WTC11 (cell line): ENCODE data around the gene PCTP. TPM values are rescaled to one million over a fixed set of nuclear protein-coding genes. Genes with fewer than 3 reads are reported as not detected.
A peak's percentile ranks its signal among the peaks of the same experiment; 100 is the strongest.

ENCODE experiments used
- ATAC-seq: fragments of 200-7000 bp; cut with Tn5 transposase; 2 replicates; pipeline ENCODE4 v1.10.0; 2021; ENCODE audit warnings: mild to moderate bottlenecking, moderate library complexity
- CTCF ChIA-PET: fragments of 300-600 bp; sonication (Branson Sonifier 250); formaldehyde crosslinking; loops from one replicate; lab custom pipeline; 2021; ENCODE audit warnings: antibody characterized with exemption; lab: Charles Lee
- POLR2A ChIA-PET: fragments of 350-600 bp; sonication (Branson Sonifier 250); formaldehyde crosslinking; loops from one replicate; lab custom pipeline; 2021; ENCODE audit warnings: antibody characterized with exemption; lab: Charles Lee
- DNase-seq: peaks from one replicate; pipeline ENCODE4 v3.0.0; 2021; ENCODE audit warnings: low spot score
- H3K27ac Mint-ChIP-seq: 2 replicates; pipeline ENCODE4 v1.8.0; 2021; ENCODE audit warnings: mixed read lengths
- H3K27me3 Mint-ChIP-seq: 2 replicates; pipeline ENCODE4 v1.8.0; 2021; ENCODE audit warnings: low read depth, mild to moderate bottlenecking, moderate library complexity, mixed read lengths
- H3K36me3 Mint-ChIP-seq: 2 replicates; pipeline ENCODE4 v1.8.0; 2021; ENCODE audit warnings: mixed read lengths
- H3K4me1 Mint-ChIP-seq: 2 replicates; pipeline ENCODE4 v1.8.0; 2022; ENCODE audit warnings: mixed read lengths
- H3K4me3 Mint-ChIP-seq: 2 replicates; pipeline ENCODE4 v1.8.0; 2021; ENCODE audit warnings: mild to moderate bottlenecking, moderate library complexity, mixed read lengths
- H3K9me3 Mint-ChIP-seq: 2 replicates; pipeline ENCODE4 v1.8.0; 2021; ENCODE audit warnings: mixed read lengths
- ATF3 ChIP-seq: sonication (generic); formaldehyde crosslinking; conservative IDR thresholded peaks from 2 replicates; pipeline ENCODE4 v1.8.1; 2022; ENCODE audit warnings: mild to moderate bottlenecking, missing genetic modification reagents
- ATF6 ChIP-seq: sonication (generic); formaldehyde crosslinking; IDR thresholded peaks from 2 replicates; pipeline ENCODE4 v1.8.1; 2023; ENCODE audit warnings: mild to moderate bottlenecking, missing genetic modification reagents
- CREB1 ChIP-seq: sonication (generic); formaldehyde crosslinking; IDR thresholded peaks from 2 replicates; pipeline ENCODE4 v1.8.0; 2023; ENCODE audit warnings: mild to moderate bottlenecking, missing genetic modification reagents
- ELF4 ChIP-seq: sonication (generic); formaldehyde crosslinking; IDR thresholded peaks from 2 replicates; pipeline ENCODE4 v1.8.1; 2022; ENCODE audit warnings: low read depth, mild to moderate bottlenecking, moderate library complexity, missing genetic modification reagents
- FOXK1 ChIP-seq: sonication (generic); formaldehyde crosslinking; IDR thresholded peaks from 2 replicates; pipeline ENCODE4 v1.8.0; 2022; ENCODE audit warnings: mild to moderate bottlenecking, moderate library complexity, missing genetic modification reagents
- FOXP1 ChIP-seq: sonication (generic); formaldehyde crosslinking; IDR thresholded peaks from 2 replicates; pipeline ENCODE4 v1.8.0; 2022; ENCODE audit warnings: missing genetic modification reagents, mild to moderate bottlenecking, moderate library complexity, borderline replicate concordance
- GRHL2 ChIP-seq: fragments of 250-450 bp; sonication (Bioruptor Pico); IDR thresholded peaks from 2 replicates; pipeline ENCODE4 v1.8.0; 2022; ENCODE audit warnings: mild to moderate bottlenecking, moderate library complexity; ENCODE audit not compliant: insufficient replicate concordance, severe bottlenecking
- GTF2I ChIP-seq: fragments of 250-450 bp; sonication (Bioruptor Pico); conservative IDR thresholded peaks from 2 replicates; pipeline ENCODE4 v1.4.0; 2021; ENCODE audit warnings: mild to moderate bottlenecking
- IRF2 ChIP-seq: sonication (generic); formaldehyde crosslinking; IDR thresholded peaks from 2 replicates; pipeline ENCODE4 v1.8.0; 2022; ENCODE audit warnings: low read depth, missing genetic modification reagents, borderline replicate concordance
- KAT7 ChIP-seq: sonication (generic); formaldehyde crosslinking; IDR thresholded peaks from 2 replicates; pipeline ENCODE4 v1.8.1; 2023; ENCODE audit warnings: missing genetic modification reagents, mild to moderate bottlenecking, borderline replicate concordance
- NFYB ChIP-seq: sonication (generic); formaldehyde crosslinking; conservative IDR thresholded peaks from 2 replicates; pipeline ENCODE4 v1.8.0; 2022; ENCODE audit warnings: low read depth, missing genetic modification reagents
- RORB ChIP-seq: fragments of 250-450 bp; sonication (Bioruptor Pico); IDR thresholded peaks from 2 replicates; pipeline ENCODE4 v1.9.0; 2021; ENCODE audit warnings: mild to moderate bottlenecking
- SMAD3 ChIP-seq: sonication (generic); formaldehyde crosslinking; IDR thresholded peaks from 2 replicates; pipeline ENCODE4 v1.8.0; 2022; ENCODE audit warnings: missing genetic modification reagents, mild to moderate bottlenecking, borderline replicate concordance
- ZBTB21 ChIP-seq: sonication (generic); formaldehyde crosslinking; IDR thresholded peaks from 2 replicates; pipeline ENCODE4 v1.8.1; 2023; ENCODE audit warnings: mild to moderate bottlenecking, missing genetic modification reagents, borderline replicate concordance
- ZNF121 ChIP-seq: sonication (generic); formaldehyde crosslinking; IDR thresholded peaks from 2 replicates; pipeline ENCODE4 v1.8.0; 2023; ENCODE audit warnings: missing genetic modification reagents
- ZNF219 ChIP-seq: sonication (generic); formaldehyde crosslinking; IDR thresholded peaks from 2 replicates; pipeline ENCODE4 v1.8.0; 2023; ENCODE audit warnings: missing genetic modification reagents, mild to moderate bottlenecking, borderline replicate concordance
- ZNF232 ChIP-seq: sonication (generic); formaldehyde crosslinking; IDR thresholded peaks from 2 replicates; pipeline ENCODE4 v1.8.0; 2022; ENCODE audit warnings: mild to moderate bottlenecking, missing genetic modification reagents
- ZNF317 ChIP-seq: sonication (generic); formaldehyde crosslinking; IDR thresholded peaks from 2 replicates; pipeline ENCODE4 v1.8.1; 2023; ENCODE audit warnings: low read depth, mild to moderate bottlenecking, moderate library complexity, missing genetic modification reagents, borderline replicate concordance
- ZNF396 ChIP-seq: fragments of 250-450 bp; sonication (Bioruptor Pico); IDR thresholded peaks from 2 replicates; pipeline ENCODE4 v1.8.0; 2021; ENCODE audit warnings: mild to moderate bottlenecking, moderate library complexity, borderline replicate concordance
- ZNF416 ChIP-seq: fragments of 250-450 bp; sonication (Bioruptor Pico); IDR thresholded peaks from 2 replicates; pipeline ENCODE4 v1.9.0; 2021; ENCODE audit warnings: mild to moderate bottlenecking, inconsistent platforms
- ZNF671 ChIP-seq: fragments of 250-450 bp; sonication (Bioruptor Pico); IDR thresholded peaks from 2 replicates; pipeline ENCODE4 v1.8.0; 2021; ENCODE audit warnings: mild to moderate bottlenecking
- total RNA-seq: library from RNA; stranded (reverse); gene quantifications from 3 replicates; pipeline ENCODE4 v1.2.3, GENCODE V29; 2021
- TF ChIP-seq, protein P1 (sequence below): sonication (generic); formaldehyde crosslinking; IDR thresholded peaks from 2 replicates; pipeline ENCODE4 v1.8.0; 2022; ENCODE audit warnings: mild to moderate bottlenecking, missing genetic modification reagents
- TF ChIP-seq, protein P2 (sequence below): fragments of 200-600 bp; IDR thresholded peaks from 2 replicates; pipeline ENCODE4 v1.8.0; 2022; ENCODE audit warnings: antibody characterized with exemption
- TF ChIP-seq, protein P3 (sequence below): sonication (generic); formaldehyde crosslinking; IDR thresholded peaks from 2 replicates; pipeline ENCODE4 v1.8.0; 2022; ENCODE audit warnings: mild to moderate bottlenecking, missing genetic modification reagents
- TF ChIP-seq, protein P4 (sequence below): sonication (generic); formaldehyde crosslinking; IDR thresholded peaks from 2 replicates; pipeline ENCODE4 v1.8.0; 2023; ENCODE audit warnings: missing genetic modification reagents

PCTP gene
- total RNA-seq, 1 experiment from 2014 or later, result 10.3 TPM

- no peaks in the 10 kb centered on the region for H3K27me3 Mint-ChIP-seq
- CTCF ChIA-PET, result interaction anchor here (0.5 to 1.4 kb wide), 6 partner anchors 12 to 207 kb away, joined by 3 to 4 read pairs (median 3); no protein-coding TSS in a partner anchor
- no peak overlapping the region for H3K27ac Mint-ChIP-seq
- no peaks in the 10 kb centered on the region for H3K9me3 Mint-ChIP-seq
- DNase-seq (no peak), ATAC-seq (no peak)
- H3K36me3 Mint-ChIP-seq, result no peaks in the 10 kb centered on the region
- H3K4me3 Mint-ChIP-seq, result no peak overlapping the region
- TF ChIP-seq, protein P1, sequence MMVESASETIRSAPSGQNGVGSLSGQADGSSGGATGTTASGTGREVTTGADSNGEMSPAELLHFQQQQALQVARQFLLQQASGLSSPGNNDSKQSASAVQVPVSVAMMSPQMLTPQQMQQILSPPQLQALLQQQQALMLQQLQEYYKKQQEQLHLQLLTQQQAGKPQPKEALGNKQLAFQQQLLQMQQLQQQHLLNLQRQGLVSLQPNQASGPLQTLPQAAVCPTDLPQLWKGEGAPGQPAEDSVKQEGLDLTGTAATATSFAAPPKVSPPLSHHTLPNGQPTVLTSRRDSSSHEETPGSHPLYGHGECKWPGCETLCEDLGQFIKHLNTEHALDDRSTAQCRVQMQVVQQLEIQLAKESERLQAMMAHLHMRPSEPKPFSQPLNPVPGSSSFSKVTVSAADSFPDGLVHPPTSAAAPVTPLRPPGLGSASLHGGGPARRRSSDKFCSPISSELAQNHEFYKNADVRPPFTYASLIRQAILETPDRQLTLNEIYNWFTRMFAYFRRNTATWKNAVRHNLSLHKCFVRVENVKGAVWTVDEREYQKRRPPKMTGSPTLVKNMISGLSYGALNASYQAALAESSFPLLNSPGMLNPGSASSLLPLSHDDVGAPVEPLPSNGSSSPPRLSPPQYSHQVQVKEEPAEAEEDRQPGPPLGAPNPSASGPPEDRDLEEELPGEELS, result no peak
- no peak for TF ChIP-seq KAT7
- TF ChIP-seq, protein P2, sequence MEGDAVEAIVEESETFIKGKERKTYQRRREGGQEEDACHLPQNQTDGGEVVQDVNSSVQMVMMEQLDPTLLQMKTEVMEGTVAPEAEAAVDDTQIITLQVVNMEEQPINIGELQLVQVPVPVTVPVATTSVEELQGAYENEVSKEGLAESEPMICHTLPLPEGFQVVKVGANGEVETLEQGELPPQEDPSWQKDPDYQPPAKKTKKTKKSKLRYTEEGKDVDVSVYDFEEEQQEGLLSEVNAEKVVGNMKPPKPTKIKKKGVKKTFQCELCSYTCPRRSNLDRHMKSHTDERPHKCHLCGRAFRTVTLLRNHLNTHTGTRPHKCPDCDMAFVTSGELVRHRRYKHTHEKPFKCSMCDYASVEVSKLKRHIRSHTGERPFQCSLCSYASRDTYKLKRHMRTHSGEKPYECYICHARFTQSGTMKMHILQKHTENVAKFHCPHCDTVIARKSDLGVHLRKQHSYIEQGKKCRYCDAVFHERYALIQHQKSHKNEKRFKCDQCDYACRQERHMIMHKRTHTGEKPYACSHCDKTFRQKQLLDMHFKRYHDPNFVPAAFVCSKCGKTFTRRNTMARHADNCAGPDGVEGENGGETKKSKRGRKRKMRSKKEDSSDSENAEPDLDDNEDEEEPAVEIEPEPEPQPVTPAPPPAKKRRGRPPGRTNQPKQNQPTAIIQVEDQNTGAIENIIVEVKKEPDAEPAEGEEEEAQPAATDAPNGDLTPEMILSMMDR, result no peak
- no peak for TF ChIP-seq SMAD3
- TF ChIP-seq ATF6 (CRISPR knock-in tag), result no peak
- TF ChIP-seq CREB1 (CRISPR knock-in tag), result no peak
- TF ChIP-seq ZNF671 (CRISPR knock-in tag), result no peak
- TF ChIP-seq ZNF396 (CRISPR knock-in tag), result no peak
- no peak for TF ChIP-seq ATF3
- TF ChIP-seq RORB (CRISPR knock-in tag), result no peak
- no peak for TF ChIP-seq ELF4 (CRISPR knock-in tag)
- no peak for TF ChIP-seq ZNF219 (CRISPR knock-in tag)
- peaks cover 40% of the 10 kb centered on the region for H3K4me1 Mint-ChIP-seq
- POLR2A ChIA-PET, result no interaction called here
Measured at GRCh38 chr17:55720919-55721836, 29.7 kb upstream of the PCTP start.

DNA sequence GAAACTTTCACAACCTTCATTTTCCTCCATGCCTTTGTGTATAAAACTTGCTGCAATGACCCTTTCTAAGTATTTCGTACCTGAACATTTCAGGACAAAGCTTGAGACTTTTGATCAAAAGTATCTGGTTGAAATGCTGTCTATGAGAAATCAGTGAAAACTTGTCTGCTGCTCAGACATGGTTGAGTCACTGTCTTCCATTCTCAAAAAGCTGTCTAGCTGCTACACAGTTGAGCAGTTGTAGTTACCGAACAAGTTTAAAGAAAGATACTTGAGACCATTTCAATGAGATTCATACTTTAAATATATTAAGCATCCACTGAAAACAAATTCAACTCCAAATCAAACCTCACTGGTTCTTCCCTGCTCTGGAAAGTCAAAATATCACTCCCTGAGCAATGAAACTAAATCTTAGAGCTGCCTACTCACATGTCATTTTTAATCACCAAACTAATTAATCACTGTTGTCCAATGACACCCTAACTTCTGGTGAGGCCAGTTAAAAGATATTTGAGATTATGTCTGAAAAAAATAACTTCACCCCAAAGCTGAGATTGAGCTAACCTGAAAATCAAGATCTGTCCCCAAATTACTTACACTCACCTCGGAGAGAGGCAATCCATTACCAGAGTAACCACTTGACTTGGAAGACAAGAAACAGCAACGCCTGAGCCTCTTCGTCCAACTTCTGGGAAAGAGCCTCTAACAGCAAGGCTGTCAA is 28.7 kb upstream of the PCTP start:
- Mint-ChIP-seq H3K4me1 (peaks cover 43% of the 10 kb centered on the region), H3K9me3 (no peaks in the 10 kb centered on the region), H3K27me3 (no peaks in the 10 kb centered on the region), H3K4me3 (peak overlapping the region; percentile 60; the same call in 1 of the 2 replicates), H3K27ac (no peak overlapping the region), H3K36me3 (no peaks in the 10 kb centered on the region)
- ChIA-PET POLR2A (interaction anchor here (1.4 kb wide), 1 partner anchor 29 kb away, joined by 3 read pairs; the partner anchor contains the start of gene PCTP), CTCF (interaction anchor here (0.9 to 1.4 kb wide), 3 partner anchors 12 to 195 kb away, joined by 3 to 5 read pairs (median 4); no protein-coding TSS in a partner anchor)
- ATAC-seq (no peak), DNase-seq (no peak)
- TF ChIP-seq FOXP1 (CRISPR knock-in tag) (no peak), ZNF121 (CRISPR knock-in tag) (no peak), GRHL2 (CRISPR knock-in tag) (no peak), ZNF232 (CRISPR knock-in tag) (no peak), FOXK1 (CRISPR knock-in tag) (no peak), ZNF317 (CRISPR knock-in tag) (no peak), ZBTB21 (CRISPR knock-in tag) (no peak), NFYB (CRISPR knock-in tag) (no peak), GTF2I (no peak), ZNF416 (CRISPR knock-in tag) (no peak), IRF2 (CRISPR knock-in tag) (no peak)
- TF ChIP-seq, protein P3, sequence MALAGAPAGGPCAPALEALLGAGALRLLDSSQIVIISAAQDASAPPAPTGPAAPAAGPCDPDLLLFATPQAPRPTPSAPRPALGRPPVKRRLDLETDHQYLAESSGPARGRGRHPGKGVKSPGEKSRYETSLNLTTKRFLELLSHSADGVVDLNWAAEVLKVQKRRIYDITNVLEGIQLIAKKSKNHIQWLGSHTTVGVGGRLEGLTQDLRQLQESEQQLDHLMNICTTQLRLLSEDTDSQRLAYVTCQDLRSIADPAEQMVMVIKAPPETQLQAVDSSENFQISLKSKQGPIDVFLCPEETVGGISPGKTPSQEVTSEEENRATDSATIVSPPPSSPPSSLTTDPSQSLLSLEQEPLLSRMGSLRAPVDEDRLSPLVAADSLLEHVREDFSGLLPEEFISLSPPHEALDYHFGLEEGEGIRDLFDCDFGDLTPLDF, result no peak
- TF ChIP-seq, protein P4, sequence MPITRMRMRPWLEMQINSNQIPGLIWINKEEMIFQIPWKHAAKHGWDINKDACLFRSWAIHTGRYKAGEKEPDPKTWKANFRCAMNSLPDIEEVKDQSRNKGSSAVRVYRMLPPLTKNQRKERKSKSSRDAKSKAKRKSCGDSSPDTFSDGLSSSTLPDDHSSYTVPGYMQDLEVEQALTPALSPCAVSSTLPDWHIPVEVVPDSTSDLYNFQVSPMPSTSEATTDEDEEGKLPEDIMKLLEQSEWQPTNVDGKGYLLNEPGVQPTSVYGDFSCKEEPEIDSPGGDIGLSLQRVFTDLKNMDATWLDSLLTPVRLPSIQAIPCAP (CRISPR knock-in tag), result no peak
